ENCODE data around the gene ADO. TPM values are rescaled to one million over a fixed set of nuclear protein-coding genes. Genes with fewer than 3 reads are reported as not detected.

ADO gene
- total RNA-seq, result 10 to 100 TPM in 3 of 4 donors, 1 to 10 TPM in 1; 9.6 to 25.4 (median 15.0) TPM

- Histone ChIP-seq H3K4me1 (peaks cover 11 to 30% (median 23%) of the 10 kb centered on the region in 4 donors), H3K4me3 (peak within 1 kb of the TSS; percentile 55 to 97 (median 74)), H3K36me3 (no peaks in the 10 kb centered on the region), H3K27me3 (peaks cover 3% of the 10 kb centered on the region), H3K9me3 (no peaks in the 10 kb centered on the region), H3K27ac (peak within 1 kb of the TSS; percentile 89 to 98 (median 92))
- intact Hi-C loops (cut with DNase I; ENCODE audit: low total_unique reads) (loop anchor here (10.0 kb wide), 1 partner anchor 350 kb away; no protein-coding TSS in a partner anchor), in situ Hi-C loops (cut with MboI; ENCODE audit: low pct_ligation_motif_present in 1 of 4, low pct_unique_long_range_greater_than_20kb in 1 of 4, low sequenced_read_pairs in 3 of 4) (loop anchor here in 2 of 4 donors (25.0 kb wide), 1 partner anchor 358 kb away; no protein-coding TSS in a partner anchor)
- WGBS, 2 donors (ENCODE audit: low coverage in 1 of 2), result 0% methylated on average over 7 to 35 of the region's 87 CpGs
- peak; percentile 85 for DNase-seq
- TF ChIP-seq POLR2AphosphoS5 (IDR thresholded peaks at IDR 0.05), result peak; percentile 72 to 85 (median 74)
- peak; percentile 48 for TF ChIP-seq POLR2A (IDR thresholded peaks at IDR 0.05)
- TF ChIP-seq CTCF (IDR thresholded peaks at IDR 0.05), result peak in 1 of 5 experiments; percentile 40
- no peak for TF ChIP-seq EP300 (IDR thresholded peaks at IDR 0.05; ENCODE audit: low read depth)
These were observed at the start of gene ADO for GRCh38 chr10:62804356-62805230. ADO (plus strand) TSS chr10:62804720; CDS start chr10:62805060, 340 bp downstream.

GRCh38 chr10:62754963-62755362 lies 49.6 kb upstream of the ADO start:
- TF ChIP-seq EP300 (IDR thresholded peaks at IDR 0.05; ENCODE audit: low read depth) (no peak), POLR2AphosphoS5 (IDR thresholded peaks at IDR 0.05) (no peak), POLR2A (IDR thresholded peaks at IDR 0.05) (no peak), CTCF (IDR thresholded peaks at IDR 0.05) (no peak)
- no peaks in the 10 kb centered on the region for H3K9me3 ChIP-seq

DNA sequence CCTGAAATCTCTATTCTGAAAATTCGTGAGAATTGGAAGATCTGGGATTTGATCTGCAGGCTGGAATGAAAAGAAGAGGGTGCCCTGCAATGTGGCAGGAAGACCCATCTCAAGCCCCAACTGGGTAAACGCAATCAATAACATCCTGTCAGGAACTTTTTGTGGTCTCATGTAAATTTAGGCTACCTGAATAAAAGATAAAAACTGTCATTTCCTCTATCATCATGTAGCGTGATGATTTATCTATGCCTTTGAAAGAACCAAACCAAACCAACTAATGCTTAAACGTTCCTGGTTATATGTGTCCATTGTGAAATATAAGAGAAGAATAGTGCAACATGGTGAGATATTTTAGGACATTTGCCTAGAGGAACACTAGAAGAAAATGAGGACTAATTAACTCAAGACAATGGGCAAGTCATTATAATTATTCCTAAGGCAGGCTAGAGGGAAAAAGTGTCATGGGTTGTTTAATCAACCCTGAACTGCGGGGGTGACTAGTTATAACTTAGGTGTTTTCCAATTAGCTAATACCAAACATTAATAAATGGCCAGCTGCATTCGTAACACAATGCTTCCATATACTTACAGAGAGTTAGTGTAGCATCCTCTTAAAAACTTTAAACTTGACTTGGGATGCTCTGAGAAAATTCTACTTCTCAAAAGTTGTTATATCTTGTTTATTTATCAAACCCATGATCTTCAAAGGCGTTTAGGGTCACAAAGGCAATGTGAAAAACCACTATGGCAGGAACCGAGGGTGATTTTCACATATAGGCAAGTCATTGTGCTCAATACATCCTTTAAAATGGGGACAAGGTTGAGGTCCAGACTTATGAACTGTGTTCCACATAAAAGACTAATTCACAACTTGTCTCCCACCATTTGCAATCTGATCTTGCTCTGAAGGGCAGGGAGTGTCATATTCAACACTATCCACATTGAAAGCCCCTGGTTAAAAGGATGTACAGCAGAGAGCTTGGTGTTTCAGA lies 48.6 kb upstream of the ADO start:
- Histone ChIP-seq H3K4me1 (no peaks in the 10 kb centered on the region), H3K9me3 (no peaks in the 10 kb centered on the region), H3K4me3 (no peak overlapping the region), H3K36me3 (no peaks in the 10 kb centered on the region), H3K27me3 (no peaks in the 10 kb centered on the region), H3K27ac (no peak overlapping the region)
- intact Hi-C loops (cut with DNase I; ENCODE audit: low total_unique reads) (no loop called here), in situ Hi-C loops (cut with MboI; ENCODE audit: low pct_ligation_motif_present in 1 of 4, low pct_unique_long_range_greater_than_20kb in 1 of 4, low sequenced_read_pairs in 3 of 4) (no loop called here)
- TF ChIP-seq EP300 (IDR thresholded peaks at IDR 0.05; ENCODE audit: low read depth) (no peak), CTCF (IDR thresholded peaks at IDR 0.05) (no peak), POLR2A (IDR thresholded peaks at IDR 0.05) (no peak), POLR2AphosphoS5 (IDR thresholded peaks at IDR 0.05) (no peak)
- WGBS, 2 donors (ENCODE audit: low coverage in 1 of 2), result 61 to 64% methylated on average over 6 to 8 of the region's 8 CpGs
- no peak for DNase-seq

More at GRCh38 chr10:62754963-62755362, 49.6 kb upstream of the ADO start:
- H3K4me1 ChIP-seq, result no peaks in the 10 kb centered on the region
- no peaks in the 10 kb centered on the region for H3K36me3 ChIP-seq
- intact Hi-C loops (cut with DNase I; ENCODE audit: low total_unique reads) (no loop called here), in situ Hi-C loops (cut with MboI; ENCODE audit: low pct_ligation_motif_present in 1 of 4, low pct_unique_long_range_greater_than_20kb in 1 of 4, low sequenced_read_pairs in 3 of 4) (no loop called here)
- H3K4me3 ChIP-seq, result no peak overlapping the region
- WGBS, 2 donors (ENCODE audit: low coverage in 1 of 2), result 91 to 100% methylated on average over 1 of the region's 1 CpG
- DNase-seq, result no peak
- H3K27ac ChIP-seq, result no peak overlapping the region
- H3K27me3 ChIP-seq, result no peaks in the 10 kb centered on the region

All from transverse colon (tissue), 4 donors.